ENCODE measurements around the gene CTSK. TPM values are rescaled to one million over a fixed set of nuclear protein-coding genes. Genes with fewer than 3 reads are reported as not detected.
"Not testable (repeated sequence)": the region's sequence is repeated elsewhere in the genome, so short reads cannot be mapped to it uniquely, and the experiment has no call there.

The CTSK gene
- total RNA-seq, 2 experiments from 2014 or later = 1.6 to 1.8 TPM

DNA sequence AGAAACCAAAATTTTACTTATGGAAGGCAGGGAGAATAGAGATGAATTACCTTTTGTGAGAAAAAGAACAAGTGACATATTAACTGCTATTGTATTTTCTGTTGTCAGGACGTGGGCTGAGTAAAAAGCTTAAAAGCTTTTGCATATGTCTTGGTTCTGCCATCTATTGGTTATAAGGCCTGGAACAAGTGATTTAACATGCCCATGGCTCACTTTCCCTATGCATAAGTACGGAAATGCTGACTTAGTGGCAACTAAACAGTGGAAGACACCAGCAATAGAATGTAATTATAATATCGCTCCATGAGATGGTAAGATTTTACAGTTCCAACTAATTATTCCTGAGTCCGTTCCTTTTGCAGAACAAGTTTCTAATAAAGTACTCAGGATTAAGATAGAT is 35.7 kb downstream of the CTSK start:
- no peaks in the 10 kb centered on the region for H4K20me1 ChIP-seq (ENCODE audit: insufficient read depth, low read length)
- no peak overlapping the region for H3K27ac ChIP-seq (ENCODE audit: low read depth, low read length, poor library complexity, severe bottlenecking)
- H3K9me2 ChIP-seq (ENCODE audit: insufficient read depth, low read length) = no peaks in the 10 kb centered on the region
- intact Hi-C loops (cut with micrococcal nuclease; ENCODE audit: unreplicated experiment) = no loop called here
- ChIA-PET CTCF (ENCODE audit: unreplicated experiment) (no interaction called here), POLR2A (no interaction called here)
- H3K4me2 ChIP-seq (ENCODE audit: low read length) = no peak overlapping the region
- H3K4me3 ChIP-seq (ENCODE audit: low read depth, low read length, poor library complexity, severe bottlenecking) = no peak overlapping the region
- H3K4me1 ChIP-seq (ENCODE audit: insufficient read depth, low read length, poor library complexity, severe bottlenecking) = peaks cover 21% of the 10 kb centered on the region
- no peak overlapping the region for H2AFZ ChIP-seq (ENCODE audit: low read length)
- no peak for DNase-seq (ENCODE audit: low spot score)
- no peaks in the 10 kb centered on the region for H3K9me3 ChIP-seq (ENCODE audit: low read length)
- TF ChIP-seq, protein P1, sequence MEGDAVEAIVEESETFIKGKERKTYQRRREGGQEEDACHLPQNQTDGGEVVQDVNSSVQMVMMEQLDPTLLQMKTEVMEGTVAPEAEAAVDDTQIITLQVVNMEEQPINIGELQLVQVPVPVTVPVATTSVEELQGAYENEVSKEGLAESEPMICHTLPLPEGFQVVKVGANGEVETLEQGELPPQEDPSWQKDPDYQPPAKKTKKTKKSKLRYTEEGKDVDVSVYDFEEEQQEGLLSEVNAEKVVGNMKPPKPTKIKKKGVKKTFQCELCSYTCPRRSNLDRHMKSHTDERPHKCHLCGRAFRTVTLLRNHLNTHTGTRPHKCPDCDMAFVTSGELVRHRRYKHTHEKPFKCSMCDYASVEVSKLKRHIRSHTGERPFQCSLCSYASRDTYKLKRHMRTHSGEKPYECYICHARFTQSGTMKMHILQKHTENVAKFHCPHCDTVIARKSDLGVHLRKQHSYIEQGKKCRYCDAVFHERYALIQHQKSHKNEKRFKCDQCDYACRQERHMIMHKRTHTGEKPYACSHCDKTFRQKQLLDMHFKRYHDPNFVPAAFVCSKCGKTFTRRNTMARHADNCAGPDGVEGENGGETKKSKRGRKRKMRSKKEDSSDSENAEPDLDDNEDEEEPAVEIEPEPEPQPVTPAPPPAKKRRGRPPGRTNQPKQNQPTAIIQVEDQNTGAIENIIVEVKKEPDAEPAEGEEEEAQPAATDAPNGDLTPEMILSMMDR (conservative IDR thresholded peaks at IDR 0.05; ENCODE audit: low read length) = no peak
- no peak for TF ChIP-seq EZH2phosphoT487 (IDR thresholded peaks at IDR 0.05; ENCODE audit: borderline replicate concordance, low read depth, low read length)
- no peaks in the 10 kb centered on the region for H3K79me2 ChIP-seq (ENCODE audit: insufficient read depth, low read depth, low read length)
- BruUV-seq (replicated peaks) = no TSS peak
- no peaks in the 10 kb centered on the region for H3K36me3 ChIP-seq (ENCODE audit: insufficient read depth, low read length)

DNA sequence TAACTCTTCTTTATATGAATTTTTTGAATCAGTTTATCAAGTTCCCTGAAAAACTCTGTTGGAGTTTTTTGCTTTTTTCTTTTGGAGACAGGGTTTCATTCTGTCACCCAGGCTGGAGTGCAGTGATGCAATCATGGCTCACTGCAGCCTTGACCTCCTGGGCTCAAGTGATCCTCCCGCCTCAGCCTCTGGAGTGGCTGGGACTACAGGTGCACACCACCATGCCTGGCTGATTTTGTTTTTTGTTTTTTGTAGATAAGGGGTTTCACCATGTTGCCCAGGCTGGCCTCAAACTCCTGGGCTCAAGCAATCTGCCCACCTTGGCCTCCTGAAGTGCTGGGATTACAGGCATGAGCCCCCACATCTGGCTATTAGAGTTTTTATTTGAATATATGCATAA is 40.4 kb downstream of the CTSK start:
- H3K4me3 ChIP-seq (ENCODE audit: low read depth, low read length, poor library complexity, severe bottlenecking); H3K9me3 ChIP-seq (ENCODE audit: low read length); H3K36me3 ChIP-seq (ENCODE audit: insufficient read depth, low read length); H3K4me2 ChIP-seq (ENCODE audit: low read length); H3K27ac ChIP-seq (ENCODE audit: low read depth, low read length, poor library complexity, severe bottlenecking); H4K20me1 ChIP-seq (ENCODE audit: insufficient read depth, low read length); H3K9me2 ChIP-seq (ENCODE audit: insufficient read depth, low read length); BruUV-seq (replicated peaks): not testable (repeated sequence)
- intact Hi-C loops (cut with micrococcal nuclease; ENCODE audit: unreplicated experiment) = loop anchor here (5.0 kb wide), 1 partner anchor 205 kb away; no protein-coding TSS in a partner anchor
- ChIA-PET CTCF (ENCODE audit: unreplicated experiment) (interaction anchor here (0.6 kb wide), 1 partner anchor 8 kb away, joined by 3 read pairs; no protein-coding TSS in a partner anchor), POLR2A (interaction anchor here (0.7 to 1.4 kb wide), 3 partner anchors 15 to 76 kb away, joined by 3 to 5 read pairs (median 4); no protein-coding TSS in a partner anchor)
- Histone ChIP-seq H3K4me1 (ENCODE audit: insufficient read depth, low read length, poor library complexity, severe bottlenecking) (peaks cover 49% of the 10 kb centered on the region), H2AFZ (ENCODE audit: low read length) (peak overlapping the region; percentile 68; the same call in 1 of the 2 replicates), H3K79me2 (ENCODE audit: insufficient read depth, low read depth, low read length) (peaks cover 29% of the 10 kb centered on the region)
- DNase-seq (ENCODE audit: low spot score) = peak; percentile 24

DNA sequence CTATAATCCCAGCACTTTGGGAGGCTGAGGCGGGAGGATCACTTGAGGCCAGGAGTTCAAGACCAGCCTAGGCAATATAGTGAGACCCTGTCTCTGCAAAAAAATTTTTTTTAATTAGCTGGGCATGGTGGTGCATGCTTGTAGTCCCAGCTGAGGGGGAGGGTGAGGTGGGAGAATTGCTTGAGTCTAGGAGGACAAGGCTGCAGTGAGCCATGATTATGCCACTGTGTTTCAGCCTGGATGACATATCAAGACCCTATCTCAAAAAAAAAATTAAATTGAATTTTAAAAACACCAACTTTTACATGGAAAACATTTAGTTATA is 42.1 kb downstream of the CTSK start:
- POLR2A ChIA-PET = interaction anchor here (0.5 to 2.2 kb wide), 7 partner anchors 9 to 93 kb away, joined by 3 to 9 read pairs (median 3); partner anchors contain the start of gene GOLPH3L
- Histone ChIP-seq H3K79me2 (ENCODE audit: insufficient read depth, low read depth, low read length) (peaks cover 47% of the 10 kb centered on the region), H3K4me2 (ENCODE audit: low read length) (peak overlapping the region; percentile 84), H3K4me1 (ENCODE audit: insufficient read depth, low read length, poor library complexity, severe bottlenecking) (peaks cover 50% of the 10 kb centered on the region), H2AFZ (ENCODE audit: low read length) (peak overlapping the region; percentile 94; the same call in 1 of the 2 replicates), H3K36me3 (ENCODE audit: insufficient read depth, low read length) (peaks cover 23% of the 10 kb centered on the region), H3K4me3 (ENCODE audit: low read depth, low read length, poor library complexity, severe bottlenecking) (peak overlapping the region; percentile 87), H3K27ac (ENCODE audit: low read depth, low read length, poor library complexity, severe bottlenecking) (peak overlapping the region; percentile 80)
- H3K9me3 ChIP-seq (ENCODE audit: low read length); CTCF ChIA-PET (ENCODE audit: unreplicated experiment); BruUV-seq (replicated peaks); H3K9me2 ChIP-seq (ENCODE audit: insufficient read depth, low read length); DNase-seq (ENCODE audit: low spot score); H4K20me1 ChIP-seq (ENCODE audit: insufficient read depth, low read length): not testable (repeated sequence)
- intact Hi-C loops (cut with micrococcal nuclease; ENCODE audit: unreplicated experiment) = loop anchor here (1.0 to 5.0 kb wide), 2 partner anchors 156 to 204 kb away; no protein-coding TSS in a partner anchor

All from OCI-LY7 (cell line).